ENCODE measurements around the gene U2AF2. TPM values are rescaled to one million over a fixed set of nuclear protein-coding genes. Genes with fewer than 3 reads are reported as not detected.

Gene U2AF2
- total and polyA plus RNA-seq, 9 donors = 27.3 to 183 (median 148) TPM

GRCh38 chr19:55681131-55682092 lies 26.6 kb downstream of the U2AF2 start:
- Histone ChIP-seq H3K36me3 (no peaks in the 10 kb centered on the region), H3K27ac (peak overlapping the region in 1 of 2 donors; percentile 57), H3K4me1 (ENCODE audit: insufficient read depth) (peaks cover 24% of the 10 kb centered on the region), H3K9me3 (no peaks in the 10 kb centered on the region), H3K4me3 (no peak overlapping the region), H3K27me3 (no peaks in the 10 kb centered on the region)
- intact Hi-C loops (cut with DNase I) = no loop called here
- TF ChIP-seq POLR2A (IDR thresholded peaks at IDR 0.05) (no peak), CTCF (IDR thresholded peaks at IDR 0.05) (no peak), EP300 (IDR thresholded peaks at IDR 0.05) (no peak)
- DNase-seq = peak; percentile 55 to 76 (median 69)
- 10 to 47% (median 16%) methylated on average over 9 of the region's 9 CpGs for WGBS, 3 donors

- Histone ChIP-seq H3K36me3 (no peaks in the 10 kb centered on the region), H3K4me3 (no peak overlapping the region), H3K9me3 (no peaks in the 10 kb centered on the region), H3K4me1 (ENCODE audit: insufficient read depth) (peaks cover 18% of the 10 kb centered on the region), H3K27ac (no peak overlapping the region), H3K27me3 (no peaks in the 10 kb centered on the region)
- intact Hi-C loops (cut with DNase I) = no loop called here
- DNase-seq = no peak
- no peak for TF ChIP-seq POLR2A (IDR thresholded peaks at IDR 0.05)
- TF ChIP-seq EP300 (IDR thresholded peaks at IDR 0.05) = no peak
- no peak for TF ChIP-seq CTCF (IDR thresholded peaks at IDR 0.05)
- WGBS, 3 donors = 83 to 88% (median 87%) methylated on average over 22 of the region's 22 CpGs
Measured at GRCh38 chr19:55683449-55684261, 28.8 kb downstream of the U2AF2 start.

- intact Hi-C loops (cut with DNase I) = no loop called here
- TF ChIP-seq EP300 (IDR thresholded peaks at IDR 0.05) (no peak), CTCF (IDR thresholded peaks at IDR 0.05) (no peak), POLR2A (IDR thresholded peaks at IDR 0.05) (no peak)
- Histone ChIP-seq H3K9me3 (no peaks in the 10 kb centered on the region), H3K27me3 (no peaks in the 10 kb centered on the region), H3K36me3 (no peaks in the 10 kb centered on the region), H3K4me1 (ENCODE audit: insufficient read depth) (peaks cover 15% of the 10 kb centered on the region), H3K4me3 (no peak overlapping the region), H3K27ac (no peak overlapping the region)
- WGBS, 3 donors = 92 to 94% (median 93%) methylated on average over 60 of the region's 60 CpGs
- peak in 1 of 5 donors; percentile 22 for DNase-seq
Measured at GRCh38 chr19:55684946-55685681, 30.3 kb downstream of the U2AF2 start.

GRCh38 chr19:55685776-55686175 lies 30.9 kb downstream of the U2AF2 start:
- H3K36me3 ChIP-seq = no peaks in the 10 kb centered on the region
- no peaks in the 10 kb centered on the region for H3K9me3 ChIP-seq
- intact Hi-C loops (cut with DNase I) = no loop called here
- no peaks in the 10 kb centered on the region for H3K27me3 ChIP-seq
- 90 to 98% (median 90%) methylated on average over 6 of the region's 6 CpGs for WGBS, 3 donors
- no peak overlapping the region for H3K27ac ChIP-seq
- TF ChIP-seq POLR2A (IDR thresholded peaks at IDR 0.05) = no peak
- no peak for DNase-seq
- H3K4me1 ChIP-seq (ENCODE audit: insufficient read depth) = peaks cover 8% of the 10 kb centered on the region
- no peak overlapping the region for H3K4me3 ChIP-seq

All from ovary (tissue), 9 donors.